Measurements from ENCODE around the gene CACNA2D2.

- TF ChIP-seq, protein P1, sequence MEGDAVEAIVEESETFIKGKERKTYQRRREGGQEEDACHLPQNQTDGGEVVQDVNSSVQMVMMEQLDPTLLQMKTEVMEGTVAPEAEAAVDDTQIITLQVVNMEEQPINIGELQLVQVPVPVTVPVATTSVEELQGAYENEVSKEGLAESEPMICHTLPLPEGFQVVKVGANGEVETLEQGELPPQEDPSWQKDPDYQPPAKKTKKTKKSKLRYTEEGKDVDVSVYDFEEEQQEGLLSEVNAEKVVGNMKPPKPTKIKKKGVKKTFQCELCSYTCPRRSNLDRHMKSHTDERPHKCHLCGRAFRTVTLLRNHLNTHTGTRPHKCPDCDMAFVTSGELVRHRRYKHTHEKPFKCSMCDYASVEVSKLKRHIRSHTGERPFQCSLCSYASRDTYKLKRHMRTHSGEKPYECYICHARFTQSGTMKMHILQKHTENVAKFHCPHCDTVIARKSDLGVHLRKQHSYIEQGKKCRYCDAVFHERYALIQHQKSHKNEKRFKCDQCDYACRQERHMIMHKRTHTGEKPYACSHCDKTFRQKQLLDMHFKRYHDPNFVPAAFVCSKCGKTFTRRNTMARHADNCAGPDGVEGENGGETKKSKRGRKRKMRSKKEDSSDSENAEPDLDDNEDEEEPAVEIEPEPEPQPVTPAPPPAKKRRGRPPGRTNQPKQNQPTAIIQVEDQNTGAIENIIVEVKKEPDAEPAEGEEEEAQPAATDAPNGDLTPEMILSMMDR (conservative IDR thresholded peaks at IDR 0.05 in 1 of 2, IDR thresholded peaks at IDR 0.05 in 1 of 2; ENCODE audit: extremely low read depth in 1 of 2, insufficient read depth in 1 of 2, low read depth in 1 of 2, low read length in 2 of 2): no peak
- no peak for TF ChIP-seq EZH2 (IDR thresholded peaks at IDR 0.05; ENCODE audit: borderline replicate concordance, low read length)
Observed at GRCh38 chr3:50337175-50337861, 166.1 kb downstream of the CACNA2D2 start.

Measured in mammary epithelial cell (primary cell).